ENCODE data around the gene TLX1. TPM values are rescaled to one million over a fixed set of nuclear protein-coding genes. Genes with fewer than 3 reads are reported as not detected.

TLX1 gene
- total RNA-seq, 1 donor from 2014 or later: 0.33 TPM

- Mint-ChIP-seq H3K27me3 (ENCODE audit: low read depth) (peaks cover 98% of the 10 kb centered on the region), H3K4me3 (peak overlapping the region; percentile 33), H3K9me3 (no peaks in the 10 kb centered on the region), H3K4me1 (no peaks in the 10 kb centered on the region), H3K36me3 (ENCODE audit: low read depth) (peaks cover 3% of the 10 kb centered on the region), H3K27ac (ENCODE audit: unreplicated experiment) (no peak overlapping the region)
- no peak for DNase-seq (ENCODE audit: low read depth, low spot score)
- no peak for TF ChIP-seq CTCF (conservative IDR thresholded peaks at IDR 0.05)
Observed at GRCh38 chr10:101136007-101136707, 5.1 kb downstream of the TLX1 start.

GRCh38 chr10:101136708-101137121, 5.6 kb downstream of the TLX1 start:
- Mint-ChIP-seq H3K4me1 (no peaks in the 10 kb centered on the region), H3K27me3 (ENCODE audit: low read depth) (peaks cover 99% of the 10 kb centered on the region), H3K4me3 (no peak overlapping the region), H3K36me3 (ENCODE audit: low read depth) (peaks cover 3% of the 10 kb centered on the region), H3K9me3 (no peaks in the 10 kb centered on the region), H3K27ac (ENCODE audit: unreplicated experiment) (no peak overlapping the region)
- no peak for DNase-seq (ENCODE audit: low read depth, low spot score)
- TF ChIP-seq CTCF (conservative IDR thresholded peaks at IDR 0.05): no peak

GRCh38 chr10:101137271-101137670, 6.2 kb downstream of the TLX1 start:
- no peak for TF ChIP-seq CTCF (conservative IDR thresholded peaks at IDR 0.05)
- Mint-ChIP-seq H3K27ac (ENCODE audit: unreplicated experiment) (no peak overlapping the region), H3K27me3 (ENCODE audit: low read depth) (peaks cover 100% of the 10 kb centered on the region), H3K36me3 (ENCODE audit: low read depth) (peaks cover 3% of the 10 kb centered on the region), H3K4me3 (no peak overlapping the region), H3K9me3 (no peaks in the 10 kb centered on the region), H3K4me1 (peaks cover 3% of the 10 kb centered on the region)
- no peak for DNase-seq (ENCODE audit: low read depth, low spot score)

- no peaks in the 10 kb centered on the region for H3K9me3 Mint-ChIP-seq
- no peak overlapping the region for H3K27ac Mint-ChIP-seq (ENCODE audit: unreplicated experiment)
- H3K36me3 Mint-ChIP-seq (ENCODE audit: low read depth): peaks cover 3% of the 10 kb centered on the region
- peaks cover 3% of the 10 kb centered on the region for H3K4me1 Mint-ChIP-seq
- H3K4me3 Mint-ChIP-seq: no peak overlapping the region
- peaks cover 100% of the 10 kb centered on the region for H3K27me3 Mint-ChIP-seq (ENCODE audit: low read depth)
- DNase-seq (ENCODE audit: low read depth, low spot score): no peak
- no peak for TF ChIP-seq CTCF (conservative IDR thresholded peaks at IDR 0.05)
Observed at GRCh38 chr10:101138788-101139420, 7.8 kb downstream of the TLX1 start.

- Mint-ChIP-seq H3K9me3 (no peaks in the 10 kb centered on the region), H3K27me3 (ENCODE audit: low read depth) (peaks cover 100% of the 10 kb centered on the region), H3K27ac (ENCODE audit: unreplicated experiment) (no peak overlapping the region), H3K4me1 (peaks cover 3% of the 10 kb centered on the region), H3K36me3 (ENCODE audit: low read depth) (peaks cover 3% of the 10 kb centered on the region), H3K4me3 (peak overlapping the region; percentile 18)
- DNase-seq (ENCODE audit: low read depth, low spot score): no peak
- TF ChIP-seq CTCF (conservative IDR thresholded peaks at IDR 0.05): peak; percentile 45
Observed at GRCh38 chr10:101139421-101139911, 8.4 kb downstream of the TLX1 start.
